T-cell (primary cell): ENCODE measurements around the gene MAN2A1. TPM values are rescaled to one million over a fixed set of nuclear protein-coding genes. Genes with fewer than 3 reads are reported as not detected.

Experiments used
- ATAC-seq, 4 experiments: fragments of 200-7000 bp in 3 of 4; fragments of 150-1000 bp in 1 of 4; cut with Tn5 transposase; replicated peaks in 1 of 4; 1 replicate in 3 of 4; 2 replicates in 1 of 4; pipeline ENCODE4 v1.10.0; 2021; ENCODE audit warnings: moderate library complexity in 3 of 4, mild to moderate bottlenecking in 2 of 4, moderate number of reproducible peaks in 1 of 4
- CTCF ChIA-PET, 2 donors: fragments of 300-600 bp; sonication (Branson Sonifier 250); formaldehyde crosslinking; loops; one replicate each; lab custom pipeline; 2022; ENCODE audit warnings: antibody characterized with exemption in 2 of 2; lab: Charles Lee
- POLR2A ChIA-PET, 2 donors: fragments of 300-600 bp; sonication (Branson Sonifier 250); formaldehyde crosslinking; loops; one replicate each; lab custom pipeline; 2022; ENCODE audit warnings: antibody characterized with exemption in 2 of 2; lab: Charles Lee
- DNase-seq, 35 experiments: peaks; one replicate each; pipeline versions ENCODE4 v3.0.0 to v3.0.0-alpha.2; 2013 to 2023
- H3K27ac ChIP-seq: one replicate; pipeline ENCODE4 v1.5.1; 2013; ENCODE audit warnings: low read length
- H3K27me3 ChIP-seq, 2 experiments: replicated peaks in 1 of 2; 1 replicate in 1 of 2; 2 replicates in 1 of 2; pipeline versions ENCODE4 v1.6.1 to v1.7.0; 2013; ENCODE audit warnings: low read length in 1 of 2, mixed read lengths in 1 of 2; ENCODE audit not compliant: control insufficient read depth in 2 of 2, insufficient read depth in 2 of 2; ENCODE audit errors: extremely low read depth in 1 of 2
- H3K36me3 ChIP-seq, 2 donors: 1 replicate in 1 of 2; 2 replicates in 1 of 2; pipeline versions ENCODE4 v1.6.1 to v1.7.0; 2013; ENCODE audit warnings: low read length in 1 of 2; ENCODE audit not compliant: control insufficient read depth in 2 of 2, insufficient read depth in 1 of 2; ENCODE audit errors: extremely low read depth in 1 of 2
- H3K4me1 ChIP-seq, 2 experiments: 1 replicate in 1 of 2; 2 replicates in 1 of 2; pipeline versions ENCODE4 v1.6.1 to v1.7.0; 2013; ENCODE audit warnings: low read length in 2 of 2, mixed read lengths in 1 of 2; ENCODE audit not compliant: insufficient read depth in 2 of 2, control insufficient read depth in 1 of 2; ENCODE audit errors: extremely low read depth in 1 of 2
- H3K4me3 ChIP-seq, 2 donors: 1 replicate in 1 of 2; 2 replicates in 1 of 2; pipeline versions ENCODE4 v1.5.1 to v1.7.0; 2013; ENCODE audit warnings: mild to moderate bottlenecking in 2 of 2, low read length in 1 of 2, moderate library complexity in 1 of 2; ENCODE audit not compliant: control insufficient read depth in 1 of 2; ENCODE audit errors: extremely low read depth in 1 of 2
- H3K9me3 ChIP-seq: 2 replicates; pipeline ENCODE4 v1.7.0; 2013
- H3K27ac Mint-ChIP-seq, 2 donors: one replicate each; pipeline ENCODE4 v1.8.0; 2020 to 2021; ENCODE audit warnings: mild to moderate bottlenecking in 2 of 2, mixed read lengths in 2 of 2
- H3K27me3 Mint-ChIP-seq, 2 donors: one replicate each; pipeline ENCODE4 v1.8.0; 2021 to 2022; ENCODE audit warnings: mixed read lengths in 2 of 2
- H3K36me3 Mint-ChIP-seq: one replicate; pipeline ENCODE4 v1.8.0; 2021; ENCODE audit warnings: mixed read lengths
- H3K4me1 Mint-ChIP-seq, 3 donors: one replicate each; pipeline ENCODE4 v1.8.0; 2020 to 2022; ENCODE audit warnings: mixed read lengths in 3 of 3, mild to moderate bottlenecking in 1 of 3
- H3K4me3 Mint-ChIP-seq, 3 donors: one replicate each; pipeline ENCODE4 v1.8.0; 2020 to 2022; ENCODE audit warnings: mild to moderate bottlenecking in 3 of 3, mixed read lengths in 3 of 3, moderate library complexity in 3 of 3
- H3K9me3 Mint-ChIP-seq, 3 donors: one replicate each; pipeline ENCODE4 v1.8.0; 2020 to 2022; ENCODE audit warnings: mixed read lengths in 3 of 3
- WGBS: methylation state at CpG from one replicate; pipeline ENCODE4 v1.1.5; 2013; ENCODE audit warnings: missing lambda C conversion rate; ENCODE audit not compliant: insufficient coverage; 5-methylcytosine and 5-hydroxymethylcytosine counted together
- total RNA-seq, 35 experiments: library from RNA in 6 of 35; stranded (reverse) in 6 of 35; fragments of 120-200 nt in 1 of 35; gene quantifications; one replicate each; pipeline versions ENCODE4 v1.2.1 to v1.2.4 and lab custom pipeline; 2013 to 2026

MAN2A1 gene
- total RNA-seq, 5 donors from 2014 or later (not counting 1 experiment from before 2014, with no cell fraction given): 46.7 to 64.0 (median 50.4) TPM

- WGBS: no CpG with 5 or more reads among the region's 6 CpGs
- peak overlapping the region in 1 of 2 donors; percentile 11 for H3K27ac Mint-ChIP-seq
- DNase-seq: no peak
- Histone ChIP-seq H3K36me3 (peaks cover 8 to 30% of the 10 kb centered on the region in 2 donors), H3K4me1 (no peaks in the 10 kb centered on the region), H3K9me3 (no peaks in the 10 kb centered on the region), H3K4me3 (no peak overlapping the region), H3K27me3 (no peaks in the 10 kb centered on the region), H3K27ac (no peak overlapping the region)
- CTCF ChIA-PET: interaction anchor here in 1 of 2 donors (0.7 kb wide), 1 partner anchor 127 kb away, joined by 4 read pairs; no protein-coding TSS in a partner anchor
- POLR2A ChIA-PET: no interaction called here
- no peaks in the 10 kb centered on the region for H3K27me3 Mint-ChIP-seq
- ATAC-seq: no peak
- peaks cover 13 to 17% (median 13%) of the 10 kb centered on the region in 3 donors for H3K4me1 Mint-ChIP-seq
- H3K36me3 Mint-ChIP-seq: peaks cover 75% of the 10 kb centered on the region
- H3K9me3 Mint-ChIP-seq: no peaks in the 10 kb centered on the region
- no peak overlapping the region for H3K4me3 Mint-ChIP-seq
These were observed 147.6 kb downstream of the MAN2A1 start for GRCh38 chr5:109837231-109837861.

GRCh38 chr5:109838157-109838556 is 148.4 kb downstream of the MAN2A1 start:
- no CpG with 5 or more reads among the region's 1 CpG for WGBS
- Histone ChIP-seq H3K9me3 (no peaks in the 10 kb centered on the region), H3K36me3 (peaks cover 8 to 33% of the 10 kb centered on the region in 2 donors), H3K4me1 (no peaks in the 10 kb centered on the region), H3K27me3 (no peaks in the 10 kb centered on the region), H3K27ac (no peak overlapping the region), H3K4me3 (no peak overlapping the region)
- peaks cover 78% of the 10 kb centered on the region for H3K36me3 Mint-ChIP-seq
- H3K27ac Mint-ChIP-seq: peak overlapping the region in 1 of 2 donors; percentile 11
- H3K9me3 Mint-ChIP-seq: no peaks in the 10 kb centered on the region
- DNase-seq: no peak
- ATAC-seq: no peak
- no peaks in the 10 kb centered on the region for H3K27me3 Mint-ChIP-seq
- POLR2A ChIA-PET: no interaction called here
- no peak overlapping the region for H3K4me3 Mint-ChIP-seq
- CTCF ChIA-PET: interaction anchor here in 1 of 2 donors (0.7 kb wide), 1 partner anchor 127 kb away, joined by 4 read pairs; no protein-coding TSS in a partner anchor
- H3K4me1 Mint-ChIP-seq: peaks cover 13 to 19% (median 13%) of the 10 kb centered on the region in 3 donors

DNA sequence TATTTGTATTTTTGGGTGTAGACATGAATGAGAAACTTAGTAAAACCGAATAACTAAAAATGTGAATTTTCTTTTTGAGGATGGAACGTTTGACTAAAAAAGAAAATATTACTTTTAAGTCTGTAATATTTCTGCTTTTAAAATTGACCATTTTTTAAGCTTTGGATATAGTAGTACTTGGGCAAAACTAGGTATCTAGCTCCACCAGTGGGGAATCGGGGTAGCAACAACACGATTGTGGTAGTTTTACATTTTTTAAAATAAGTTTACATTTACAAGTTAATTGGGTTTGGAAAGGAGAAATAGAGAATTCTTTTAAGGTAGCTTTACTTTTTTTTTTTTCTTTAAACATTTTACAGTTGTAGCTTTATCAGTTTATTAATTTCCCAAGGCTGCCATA is 154.4 kb downstream of the MAN2A1 start:
- H3K4me1 Mint-ChIP-seq: peaks cover 31 to 47% (median 40%) of the 10 kb centered on the region in 3 donors
- peaks cover 0 to 7% (median 4%) of the 10 kb centered on the region in 3 donors for H3K9me3 Mint-ChIP-seq
- ChIA-PET POLR2A (interaction anchor here (0.5 to 0.6 kb wide), 3 partner anchors 16 to 334 kb away, joined by 4 to 8 read pairs (median 5); no protein-coding TSS in a partner anchor), CTCF (interaction anchor here in 1 of 2 donors (0.7 to 0.8 kb wide), 3 partner anchors 9 to 337 kb away, joined by 3 to 6 read pairs (median 3); no protein-coding TSS in a partner anchor)
- H3K27me3 Mint-ChIP-seq: no peaks in the 10 kb centered on the region
- no peak overlapping the region for H3K4me3 ChIP-seq
- no peaks in the 10 kb centered on the region for H3K9me3 ChIP-seq
- WGBS: no CpG with 5 or more reads among the region's 4 CpGs
- no peaks in the 10 kb centered on the region for H3K27me3 ChIP-seq
- H3K36me3 ChIP-seq: peaks cover 8 to 45% of the 10 kb centered on the region in 2 donors
- H3K27ac Mint-ChIP-seq: no peak overlapping the region
- H3K4me1 ChIP-seq: peaks cover 16 to 19% of the 10 kb centered on the region in 2 experiments
- no peak overlapping the region for H3K27ac ChIP-seq
- H3K36me3 Mint-ChIP-seq: peaks cover 82% of the 10 kb centered on the region
- H3K4me3 Mint-ChIP-seq: no peak overlapping the region
- DNase-seq (no peak), ATAC-seq (no peak)

DNA sequence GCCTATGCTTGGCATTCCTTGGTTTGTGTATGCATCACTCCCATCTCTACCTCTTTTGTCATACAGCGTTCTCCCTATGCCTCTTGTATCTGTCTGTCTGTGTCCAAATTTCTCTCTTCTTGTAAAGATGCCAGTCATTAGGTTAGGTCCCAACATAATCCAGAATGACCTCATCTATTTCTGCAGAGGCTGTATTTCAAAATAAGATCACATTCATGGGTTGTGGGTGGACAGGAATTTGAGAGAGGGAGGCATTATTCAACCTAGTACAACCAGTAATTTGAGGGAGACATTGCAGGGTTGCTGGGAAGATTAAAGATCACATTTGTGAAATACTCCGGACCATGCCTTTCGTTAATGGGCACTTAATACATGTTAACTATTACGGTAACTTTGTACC is 155.0 kb downstream of the MAN2A1 start:
- no peak for DNase-seq
- H3K27ac ChIP-seq: no peak overlapping the region
- CTCF ChIA-PET: interaction anchor here in 1 of 2 donors (0.8 to 1.2 kb wide), 2 partner anchors 12 to 77 kb away, joined by 3 read pairs; no protein-coding TSS in a partner anchor

GRCh38 chr5:109848130-109848529 is 158.4 kb downstream of the MAN2A1 start:
- Histone ChIP-seq H3K27ac (peak overlapping the region; percentile 55), H3K36me3 (peaks cover 0 to 25% of the 10 kb centered on the region in 2 donors)
- peak overlapping the region; percentile 85 to 96 for H3K27ac Mint-ChIP-seq

More for the DNA sequence above, 155.0 kb downstream of the MAN2A1 start:
- Mint-ChIP-seq H3K4me3 (no peak overlapping the region), H3K27ac (peak overlapping the region; percentile 21 to 35), H3K36me3 (peaks cover 82% of the 10 kb centered on the region), H3K9me3 (peaks cover 0 to 7% (median 4%) of the 10 kb centered on the region in 3 donors), H3K4me1 (peaks cover 37 to 52% (median 46%) of the 10 kb centered on the region in 3 donors), H3K27me3 (no peaks in the 10 kb centered on the region)
- H3K9me3 ChIP-seq: no peaks in the 10 kb centered on the region
- H3K4me1 ChIP-seq: peaks cover 21 to 22% of the 10 kb centered on the region in 2 experiments
- WGBS: 43% methylated on average over 1 of the region's 4 CpGs
- H3K27me3 ChIP-seq: no peaks in the 10 kb centered on the region
- no peak overlapping the region for H3K4me3 ChIP-seq
- ATAC-seq: no peak
- H3K36me3 ChIP-seq: peaks cover 8 to 45% of the 10 kb centered on the region in 2 donors
- POLR2A ChIA-PET: interaction anchor here in 1 of 2 donors (0.6 kb wide), 2 partner anchors 15 to 36 kb away, joined by 5 to 8 read pairs; no protein-coding TSS in a partner anchor

DNA sequence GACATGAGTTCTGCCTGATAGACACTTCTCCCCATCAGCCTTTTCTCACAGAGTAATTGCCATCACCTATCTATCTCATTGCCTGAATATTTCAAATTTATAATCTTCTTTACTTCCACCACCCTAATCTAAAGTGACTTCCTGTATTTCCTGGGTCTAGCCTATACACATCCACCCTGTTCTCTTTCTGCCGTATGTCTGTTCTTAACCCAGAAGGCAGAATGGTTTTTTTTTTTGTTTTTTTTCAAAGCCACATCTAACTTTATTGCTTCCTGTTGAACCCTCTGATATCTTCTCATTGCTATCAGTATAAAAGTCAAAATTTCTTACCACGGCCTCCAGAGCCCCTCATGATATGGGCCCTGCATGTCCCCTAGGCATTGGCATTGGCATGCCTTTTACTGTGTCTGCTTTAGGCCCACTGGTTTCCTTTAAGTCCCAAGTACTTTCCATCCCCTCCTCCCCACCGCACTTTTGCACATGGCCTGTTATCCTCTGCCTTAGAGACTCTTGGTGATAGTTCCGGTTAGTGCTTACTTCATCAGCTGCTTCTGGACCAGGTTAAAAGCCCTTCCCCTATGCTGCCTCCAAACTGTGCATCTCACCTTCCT is 159.9 kb downstream of the MAN2A1 start:
- H3K27me3 ChIP-seq: no peaks in the 10 kb centered on the region
- POLR2A ChIA-PET: interaction anchor here in 1 of 2 donors (0.7 kb wide), 1 partner anchor 97 kb away, joined by 3 read pairs; no protein-coding TSS in a partner anchor
- no peaks in the 10 kb centered on the region for H3K9me3 ChIP-seq
- H3K27ac Mint-ChIP-seq: peak overlapping the region; percentile 85 to 96
- H3K9me3 Mint-ChIP-seq: peaks cover 0 to 7% (median 4%) of the 10 kb centered on the region in 3 donors
- 8% methylated on average over 3 of the region's 4 CpGs for WGBS
- no peak overlapping the region for H3K4me3 ChIP-seq
- peaks cover 70% of the 10 kb centered on the region for H3K36me3 Mint-ChIP-seq
- H3K4me3 Mint-ChIP-seq: peak overlapping the region; percentile 2 to 58 (median 21)
- peaks cover 0 to 19% of the 10 kb centered on the region in 2 donors for H3K36me3 ChIP-seq
- H3K4me1 ChIP-seq: peaks cover 43 to 44% of the 10 kb centered on the region in 2 experiments
- CTCF ChIA-PET: interaction anchor here in 1 of 2 donors (1.3 kb wide), 1 partner anchor 8 kb away, joined by 4 read pairs; no protein-coding TSS in a partner anchor
- peaks cover 71 to 84% (median 77%) of the 10 kb centered on the region in 3 donors for H3K4me1 Mint-ChIP-seq
- no peaks in the 10 kb centered on the region for H3K27me3 Mint-ChIP-seq
- peak overlapping the region; percentile 55 for H3K27ac ChIP-seq
- DNase-seq (peak in 8 of 35 experiments; percentile 4 to 29 (median 9)), ATAC-seq (peak; percentile 54 to 82 (median 69))

More at GRCh38 chr5:109848130-109848529, 158.4 kb downstream of the MAN2A1 start:
- Mint-ChIP-seq H3K36me3 (peaks cover 76% of the 10 kb centered on the region), H3K4me1 (peaks cover 62 to 74% (median 67%) of the 10 kb centered on the region in 3 donors), H3K9me3 (peaks cover 0 to 7% (median 4%) of the 10 kb centered on the region in 3 donors), H3K4me3 (peak overlapping the region in 1 of 3 donors; percentile 58), H3K27me3 (no peaks in the 10 kb centered on the region)
- DNase-seq (no peak), ATAC-seq (no peak)
- POLR2A ChIA-PET: interaction anchor here (0.8 to 1.0 kb wide), 3 partner anchors 9 to 147 kb away, joined by 3 read pairs; no protein-coding TSS in a partner anchor
- H3K27me3 ChIP-seq: no peaks in the 10 kb centered on the region
- H3K4me3 ChIP-seq: no peak overlapping the region
- peaks cover 42% of the 10 kb centered on the region in 2 experiments for H3K4me1 ChIP-seq
- 97% methylated on average over 3 of the region's 3 CpGs for WGBS
- no peaks in the 10 kb centered on the region for H3K9me3 ChIP-seq
- CTCF ChIA-PET: interaction anchor here in 1 of 2 donors (1.3 kb wide), 1 partner anchor 9 kb away, joined by 4 read pairs; no protein-coding TSS in a partner anchor
